ENCODE results near the gene NUDT3. TPM values are rescaled to one million over a fixed set of nuclear protein-coding genes. Genes with fewer than 3 reads are reported as not detected.

The NUDT3 gene
- total RNA-seq, 4 donors from 2014 or later, result 51.6 to 88.7 (median 57.3) TPM

- no peaks in the 10 kb centered on the region for H3K9me3 ChIP-seq
- 76 to 80% methylated on average over 4 of the region's 4 CpGs for WGBS, 2 donors
- H3K36me3 ChIP-seq, result no peaks in the 10 kb centered on the region
- no peaks in the 10 kb centered on the region for H3K27me3 ChIP-seq
- DNase-seq (ENCODE audit: low spot score in 2 of 2), result no peak
- peaks cover 0 to 59% (median 27%) of the 10 kb centered on the region in 4 donors for H3K4me1 ChIP-seq
- no peak overlapping the region for H3K4me3 ChIP-seq
- peak overlapping the region in 3 of 4 donors; percentile 27 to 47 (median 46) for H3K27ac ChIP-seq
- TF ChIP-seq CTCF (IDR thresholded peaks at IDR 0.05) (no peak), EP300 (IDR thresholded peaks at IDR 0.05) (no peak), POLR2A (IDR thresholded peaks at IDR 0.05) (no peak)
These were observed 73.0 kb downstream of the NUDT3 start for GRCh38 chr6:34319471-34319885.

- no peaks in the 10 kb centered on the region for H3K36me3 ChIP-seq
- H3K4me3 ChIP-seq, result no peak overlapping the region
- WGBS, 2 donors, result 53 to 71% methylated on average over 4 of the region's 4 CpGs
- no peaks in the 10 kb centered on the region for H3K9me3 ChIP-seq
- TF ChIP-seq EP300 (IDR thresholded peaks at IDR 0.05), result no peak
- no peak for TF ChIP-seq CTCF (IDR thresholded peaks at IDR 0.05)
- no peak for TF ChIP-seq POLR2A (IDR thresholded peaks at IDR 0.05)
- H3K27ac ChIP-seq, result peak overlapping the region in 3 of 4 donors; percentile 27 to 47 (median 46)
- peaks cover 0 to 55% (median 27%) of the 10 kb centered on the region in 4 donors for H3K4me1 ChIP-seq
- no peak for DNase-seq (ENCODE audit: low spot score in 2 of 2)
- H3K27me3 ChIP-seq, result no peaks in the 10 kb centered on the region
These were observed 73.7 kb downstream of the NUDT3 start for GRCh38 chr6:34318499-34319470.

GRCh38 chr6:34317882-34318498, 74.5 kb downstream of the NUDT3 start:
- 27 to 30% methylated on average over 3 of the region's 3 CpGs for WGBS, 2 donors
- Histone ChIP-seq H3K4me1 (peaks cover 0 to 55% (median 27%) of the 10 kb centered on the region in 4 donors), H3K4me3 (no peak overlapping the region), H3K36me3 (no peaks in the 10 kb centered on the region), H3K27me3 (no peaks in the 10 kb centered on the region), H3K9me3 (no peaks in the 10 kb centered on the region), H3K27ac (peak overlapping the region in 2 of 4 donors; percentile 21 to 47)
- TF ChIP-seq EP300 (IDR thresholded peaks at IDR 0.05), result no peak
- TF ChIP-seq POLR2A (IDR thresholded peaks at IDR 0.05), result no peak
- TF ChIP-seq CTCF (IDR thresholded peaks at IDR 0.05), result no peak
- no peak for DNase-seq (ENCODE audit: low spot score in 2 of 2)

DNA sequence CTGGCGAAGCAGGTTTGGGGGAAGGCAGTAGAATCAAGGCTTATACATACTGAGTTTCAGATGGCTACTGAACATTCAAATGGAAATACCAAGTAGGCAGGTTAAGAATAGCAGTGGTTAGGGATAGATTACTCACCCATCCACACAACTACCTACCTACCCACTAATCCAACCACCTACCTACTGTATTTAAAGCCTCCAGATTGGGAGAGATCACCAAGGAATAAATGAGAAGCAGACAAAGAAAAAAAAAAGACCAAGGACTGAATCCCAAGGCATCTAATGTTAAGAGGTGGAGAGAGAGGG, 75.3 kb downstream of the NUDT3 start:
- Histone ChIP-seq H3K9me3 (no peaks in the 10 kb centered on the region), H3K4me3 (no peak overlapping the region), H3K36me3 (peaks cover 0 to 3% (median 0%) of the 10 kb centered on the region in 3 donors), H3K27ac (peak overlapping the region in 1 of 4 donors; percentile 2), H3K4me1 (peaks cover 0 to 55% (median 27%) of the 10 kb centered on the region in 4 donors), H3K27me3 (no peaks in the 10 kb centered on the region)
- no peak for TF ChIP-seq CTCF (IDR thresholded peaks at IDR 0.05)
- no peak for TF ChIP-seq EP300 (IDR thresholded peaks at IDR 0.05)
- no peak for TF ChIP-seq POLR2A (IDR thresholded peaks at IDR 0.05)
- DNase-seq (ENCODE audit: low spot score in 2 of 2), result no peak
- whole genome bisulfite sequencing, 2 donors, result 89 to 100% methylated on average over 1 of the region's 1 CpG
